Calu3 (cell line): ENCODE data around the gene TEAD1. TPM values are rescaled to one million over a fixed set of nuclear protein-coding genes. Genes with fewer than 3 reads are reported as not detected.
A peak's percentile ranks its signal among the peaks of the same experiment; 100 is the strongest.

Experiments
- BruUV-seq: library from RNA; stranded (reverse); fragments of 400-500 nt; replicated peaks from 2 replicates; lab custom pipeline; 2021; lab: Mats Ljungman, UMichigan
- CTCF ChIA-PET: fragments of 300-600 bp; sonication (Branson Sonifier 250); formaldehyde crosslinking; loops from one replicate; lab custom pipeline; 2022; ENCODE audit warnings: antibody characterized with exemption; lab: Charles Lee
- DNase-seq: peaks from one replicate; pipeline ENCODE4 v3.0.0; 2022
- H3K27ac Mint-ChIP-seq: one replicate; pipeline ENCODE4 v1.8.0; 2022; ENCODE audit warnings: mixed read lengths; ENCODE audit not compliant: unreplicated experiment
- H3K27me3 Mint-ChIP-seq: one replicate; pipeline ENCODE4 v1.8.0; 2022; ENCODE audit warnings: mixed read lengths; ENCODE audit not compliant: unreplicated experiment
- H3K36me3 Mint-ChIP-seq: one replicate; pipeline ENCODE4 v1.8.0; 2022; ENCODE audit warnings: mild to moderate bottlenecking, moderate library complexity, mixed read lengths; ENCODE audit not compliant: insufficient read depth, unreplicated experiment
- H3K4me1 Mint-ChIP-seq: one replicate; pipeline ENCODE4 v1.8.0; 2022; ENCODE audit warnings: mild to moderate bottlenecking, low read depth, mixed read lengths; ENCODE audit not compliant: unreplicated experiment
- H3K4me3 Mint-ChIP-seq: one replicate; pipeline ENCODE4 v1.8.0; 2022; ENCODE audit warnings: mild to moderate bottlenecking, low read depth, moderate library complexity, mixed read lengths; ENCODE audit not compliant: unreplicated experiment
- H3K9me3 Mint-ChIP-seq: one replicate; pipeline ENCODE4 v1.8.0; 2022; ENCODE audit warnings: low read depth, mixed read lengths; ENCODE audit not compliant: unreplicated experiment
- CTCF ChIP-seq: fragments of 200-600 bp; IDR thresholded peaks from one replicate; pipeline ENCODE4 v1.8.0; 2022; ENCODE audit warnings: antibody characterized with exemption; ENCODE audit not compliant: unreplicated experiment
- intact Hi-C: fragments of 100-400 bp; cut with micrococcal nuclease; formaldehyde crosslinking; loops from one replicate; pipeline ENCODE4 v1.10.0; 2022; ENCODE audit not compliant: unreplicated experiment
- total RNA-seq: library from RNA; stranded (reverse); gene quantifications from 2 replicates; pipeline ENCODE4 v1.2.3, GENCODE V29; 2022

The TEAD1 gene
- total RNA-seq, 1 experiment from 2014 or later = 104 TPM

GRCh38 chr11:12674936-12675696 is 895 bp downstream of the TEAD1 start:
- BruUV-seq = no TSS peak
- H3K4me3 Mint-ChIP-seq = peak overlapping the region; percentile 82

GRCh38 chr11:12675951-12676711 is 1.9 kb downstream of the TEAD1 start:
- H3K4me3 Mint-ChIP-seq = peak overlapping the region; percentile 82
- TF ChIP-seq CTCF = no peak
- BruUV-seq = no TSS peak
- H3K27me3 Mint-ChIP-seq = no peaks in the 10 kb centered on the region
- H3K27ac Mint-ChIP-seq = peak overlapping the region; percentile 90
- no peaks in the 10 kb centered on the region for H3K9me3 Mint-ChIP-seq
- CTCF ChIA-PET = no interaction called here
- H3K36me3 Mint-ChIP-seq = peaks cover 53% of the 10 kb centered on the region
- intact Hi-C loops = no loop called here
- H3K4me1 Mint-ChIP-seq = peaks cover 32% of the 10 kb centered on the region
- no peak for DNase-seq

More at GRCh38 chr11:12674936-12675696, 895 bp downstream of the TEAD1 start:
- no peaks in the 10 kb centered on the region for H3K27me3 Mint-ChIP-seq
- no peak for TF ChIP-seq CTCF
- DNase-seq = no peak
- intact Hi-C loops = no loop called here
- H3K4me1 Mint-ChIP-seq = peaks cover 24% of the 10 kb centered on the region
- H3K9me3 Mint-ChIP-seq = no peaks in the 10 kb centered on the region
- peak overlapping the region; percentile 90 for H3K27ac Mint-ChIP-seq
- peaks cover 43% of the 10 kb centered on the region for H3K36me3 Mint-ChIP-seq
- CTCF ChIA-PET = no interaction called here

- BruUV-seq = no TSS peak
- H3K4me1 Mint-ChIP-seq = peaks cover 40% of the 10 kb centered on the region
- peaks cover 60% of the 10 kb centered on the region for H3K36me3 Mint-ChIP-seq
- H3K4me3 Mint-ChIP-seq = peak overlapping the region; percentile 82
- no peaks in the 10 kb centered on the region for H3K9me3 Mint-ChIP-seq
- TF ChIP-seq CTCF = no peak
- CTCF ChIA-PET = interaction anchor here (1.3 kb wide), 1 partner anchor 212 kb away, joined by 3 read pairs; no protein-coding TSS in a partner anchor
- intact Hi-C loops = no loop called here
- no peak for DNase-seq
- H3K27ac Mint-ChIP-seq = peak overlapping the region; percentile 90
- no peaks in the 10 kb centered on the region for H3K27me3 Mint-ChIP-seq
Observed at GRCh38 chr11:12677131-12677530, 2.9 kb downstream of the TEAD1 start.

GRCh38 chr11:12678092-12678491 is 3.9 kb downstream of the TEAD1 start:
- no peaks in the 10 kb centered on the region for H3K9me3 Mint-ChIP-seq

More at GRCh38 chr11:12678092-12678491, 3.9 kb downstream of the TEAD1 start:
- Mint-ChIP-seq H3K36me3 (peaks cover 62% of the 10 kb centered on the region), H3K4me3 (peak overlapping the region; percentile 82), H3K4me1 (peaks cover 48% of the 10 kb centered on the region), H3K27ac (peak overlapping the region; percentile 90), H3K27me3 (no peaks in the 10 kb centered on the region)
- no TSS peak for BruUV-seq
- CTCF ChIA-PET = interaction anchor here (0.7 to 1.3 kb wide), 3 partner anchors 12 to 211 kb away, joined by 3 read pairs; no protein-coding TSS in a partner anchor
- no peak for DNase-seq
- TF ChIP-seq CTCF = no peak
- intact Hi-C loops = loop anchor here (2.0 kb wide), 3 partner anchors 15 to 125 kb away; no protein-coding TSS in a partner anchor
